Motor neuron (in vitro differentiated cells): ENCODE measurements around the gene EHMT2. TPM values are rescaled to one million over a fixed set of nuclear protein-coding genes. Genes with fewer than 3 reads are reported as not detected.
"Not testable (repeated sequence)": the region's sequence is repeated elsewhere in the genome, so short reads cannot be mapped to it uniquely, and the experiment has no call there.

ENCODE experiments used
- ATAC-seq, 8 experiments: fragments of 200-7000 bp; cut with Tn5 transposase; replicated peaks in 6 of 8; 2 replicates each; pipeline ENCODE4 v1.8.0; 2021; ENCODE audit warnings: mild to moderate bottlenecking in 8 of 8, moderate library complexity in 8 of 8
- H3K27ac ChIP-seq, 2 donors: fragments of 250-450 bp; sonication (Bioruptor Pico); 2 replicates each; pipeline ENCODE4 v1.9.0; 2021; ENCODE audit warnings: antibody characterized with exemption in 2 of 2, mild to moderate bottlenecking in 2 of 2, moderate library complexity in 1 of 2
- H3K4me1 ChIP-seq, 2 donors: fragments of 250-450 bp; sonication (Bioruptor Pico); replicated peaks in 1 of 2; 2 replicates each; pipeline ENCODE4 v1.6.1; 2021; ENCODE audit warnings: antibody characterized with exemption in 2 of 2, mild to moderate bottlenecking in 2 of 2, moderate library complexity in 1 of 2
- H3K4me3 ChIP-seq, 5 donors: fragments of 250-450 bp; sonication (Bioruptor Pico); 2 replicates each; pipeline ENCODE4 v1.9.0; 2021; ENCODE audit warnings: antibody characterized with exemption in 5 of 5, mild to moderate bottlenecking in 5 of 5, moderate library complexity in 4 of 5
- WGBS, 10 experiments: fragments of 450-650 bp; shearing (Covaris generic); methylation state at CpG; one replicate each; pipeline ENCODE4 v1.0.0; 2022; 5-methylcytosine and 5-hydroxymethylcytosine counted together
- in situ Hi-C, 9 experiments: fragments of 400-800 bp; cut with MboI; loops; one replicate each; pipeline ENCODE4 v1.15.0; 2021; ENCODE audit warnings: low sequenced_read_pairs in 9 of 9, low pct_unique_long_range_greater_than_20kb in 2 of 9; ENCODE audit not compliant: unreplicated experiment in 9 of 9
- total RNA-seq, 8 experiments: library from RNA; unstranded; fragments of 300-600 nt; gene quantifications; 2 replicates each; pipeline versions ENCODE4 v1.2.3 to v1.2.4, GENCODE V29; 2022

Gene EHMT2
- total RNA-seq, 8 experiments from 2014 or later: 19.9 to 112 (median 60.3) TPM

GRCh38 chr6:31908255-31908654, 10.8 kb upstream of the EHMT2 start:
- in situ Hi-C loops, H3K4me1 ChIP-seq, H3K27ac ChIP-seq, H3K4me3 ChIP-seq, ATAC-seq: not testable (repeated sequence)
- WGBS, 10 experiments: 80 to 100% (median 91%) methylated on average over 1 to 5 of the region's 5 CpGs; no CpG with 5 or more reads in 3 of the 10 experiments

- peak; percentile 7 to 69 (median 52) for ATAC-seq
- Histone ChIP-seq H3K4me3 (no peak overlapping the region), H3K27ac (no peak overlapping the region), H3K4me1 (peaks cover 4 to 5% of the 10 kb centered on the region in 2 donors)
- 21 to 86% (median 60%) methylated on average over 1 to 6 of the region's 7 CpGs; no CpG with 5 or more reads in 1 of the 10 experiments for whole genome bisulfite sequencing, 10 experiments
- in situ Hi-C loops: no loop called here
These were observed 9.8 kb upstream of the EHMT2 start for GRCh38 chr6:31907158-31907813.

DNA sequence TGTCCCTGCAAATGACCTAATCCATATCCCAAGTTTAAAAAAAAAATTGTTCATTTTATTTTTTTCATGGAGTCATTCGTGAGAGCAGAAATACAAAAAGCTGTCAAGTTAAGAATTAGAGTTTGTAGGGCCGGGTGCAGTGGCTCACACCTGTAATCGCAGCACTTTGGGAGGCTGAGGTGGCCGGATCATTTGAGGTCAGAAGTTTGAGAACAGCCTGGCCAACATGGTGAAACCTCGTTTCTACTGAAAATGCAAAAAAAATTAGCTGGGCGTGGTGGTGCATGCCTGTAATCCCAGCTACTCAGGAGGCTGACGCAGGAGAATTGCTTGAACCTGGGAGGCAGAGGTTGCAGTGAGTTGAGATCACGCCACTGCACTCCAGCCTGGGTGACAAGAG, 9.2 kb upstream of the EHMT2 start:
- in situ Hi-C loops, H3K4me1 ChIP-seq, H3K4me3 ChIP-seq, H3K27ac ChIP-seq: not testable (repeated sequence)
- 33 to 100% (median 74%) methylated on average over 2 to 7 of the region's 8 CpGs; no CpG with 5 or more reads in 1 of the 10 experiments for WGBS, 10 experiments
- ATAC-seq: peak in 1 of 8 experiments; percentile 2

- peaks cover 6 to 7% of the 10 kb centered on the region in 2 donors for H3K4me1 ChIP-seq
- in situ Hi-C loops: no loop called here
- WGBS, 10 experiments: 0 to 67% (median 33%) methylated on average over 1 to 4 of the region's 4 CpGs; no CpG with 5 or more reads in 1 of the 10 experiments
- no peak for ATAC-seq
- H3K4me3 ChIP-seq: no peak overlapping the region
- H3K27ac ChIP-seq: no peak overlapping the region
These were observed 8.6 kb upstream of the EHMT2 start for GRCh38 chr6:31906122-31906521.

- ATAC-seq: no peak
- peaks cover 12 to 15% of the 10 kb centered on the region in 2 donors for H3K4me1 ChIP-seq
- no peak overlapping the region for H3K4me3 ChIP-seq
- in situ Hi-C loops: no loop called here
- 80 to 100% (median 100%) methylated on average over 1 of the region's 1 CpG; no CpG with 5 or more reads in 6 of the 10 experiments for WGBS, 10 experiments
- H3K27ac ChIP-seq: no peak overlapping the region
These were observed 7.5 kb upstream of the EHMT2 start for GRCh38 chr6:31905041-31905440.

GRCh38 chr6:31903957-31904356, 6.5 kb upstream of the EHMT2 start:
- in situ Hi-C loops: no loop called here
- H3K4me3 ChIP-seq: no peak overlapping the region
- no peak for ATAC-seq
- no peak overlapping the region for H3K27ac ChIP-seq
- peaks cover 12 to 15% of the 10 kb centered on the region in 2 donors for H3K4me1 ChIP-seq
- WGBS, 10 experiments: 40 to 100% (median 89%) methylated on average over 1 to 3 of the region's 3 CpGs; no CpG with 5 or more reads in 1 of the 10 experiments

DNA sequence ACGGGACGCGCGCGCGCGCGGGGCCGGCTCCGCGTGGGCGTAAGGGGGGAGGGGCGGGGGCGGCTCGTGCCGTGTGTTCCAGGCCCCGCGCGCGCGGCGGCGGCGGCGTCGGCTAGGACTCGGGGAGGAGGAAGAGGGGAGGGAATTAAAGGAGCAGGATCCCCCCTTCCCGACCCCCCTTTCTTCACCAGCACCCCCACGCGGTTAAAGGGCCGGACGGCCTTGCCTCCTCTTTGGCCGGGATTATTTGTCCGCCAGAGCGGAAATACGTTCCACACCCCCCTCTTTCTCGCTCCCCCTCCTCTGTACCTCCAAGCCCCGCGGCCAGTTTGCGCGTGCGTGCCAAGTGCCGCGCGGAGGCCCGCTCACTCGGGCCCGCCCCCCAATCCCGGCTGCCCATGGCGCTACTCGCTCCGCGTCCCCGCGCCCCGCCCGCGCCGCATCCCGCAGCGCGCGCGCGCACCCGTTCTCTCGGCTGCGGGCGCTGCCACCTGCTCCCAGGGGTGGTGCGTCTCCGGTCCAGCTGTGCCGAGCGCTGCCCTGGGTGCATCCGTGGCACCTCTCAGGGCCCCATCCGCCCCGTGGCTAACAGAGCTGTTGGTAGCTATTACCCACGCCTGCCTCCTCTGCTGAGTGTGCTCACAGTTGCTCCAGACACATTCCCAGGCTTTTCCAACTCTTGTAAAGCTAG, 4.6 kb upstream of the EHMT2 start, which contains the start of gene ZBTB12:
Gene ZBTB12 (minus strand): TSS at position 134 of the 691 bp plus-strand sequence. CDS start 781 bp downstream, outside the sequence.
- H3K4me1 ChIP-seq: peaks cover 16 to 20% of the 10 kb centered on the region in 2 donors
- 0 to 7% (median 2%) methylated on average over 1 to 9 of the region's 77 CpGs; no CpG with 5 or more reads in 7 of the 10 experiments for WGBS, 10 experiments
- in situ Hi-C loops: no loop called here
- ATAC-seq: peak; percentile 57 to 84 (median 78)
- peak within 1 kb of the TSS; percentile 91 to 92 for H3K27ac ChIP-seq
- H3K4me3 ChIP-seq: peak within 1 kb of the TSS; percentile 52 to 63 (median 60)

DNA sequence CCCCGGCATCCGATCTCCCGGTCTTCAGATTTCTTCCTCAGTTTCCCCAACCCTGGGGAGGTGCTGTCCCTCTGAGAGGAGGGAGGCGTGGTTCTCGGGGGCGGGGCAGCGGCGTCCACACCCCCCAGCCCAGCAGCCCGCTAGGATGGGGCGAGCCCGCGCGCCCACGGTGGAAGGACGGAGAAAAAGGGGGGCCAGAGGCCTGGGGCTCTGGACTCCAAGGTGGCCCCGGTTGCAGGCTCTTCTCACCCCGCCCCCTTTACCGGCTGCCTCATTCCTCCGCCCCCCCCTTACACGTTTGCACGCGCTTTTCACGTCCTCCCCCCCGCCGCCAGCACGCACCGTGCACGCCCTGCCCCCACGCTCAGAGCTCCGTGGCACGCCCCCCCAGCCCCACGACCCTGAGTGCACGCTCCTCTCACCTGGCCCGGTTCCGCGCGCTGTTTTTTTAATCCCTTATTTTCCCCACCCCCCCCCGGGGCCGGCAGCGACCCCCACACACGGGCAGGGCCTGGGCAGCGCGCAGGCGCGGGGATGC, 4.0 kb upstream of the EHMT2 start:
- peak overlapping the region; percentile 91 to 92 for H3K27ac ChIP-seq
- peaks cover 18 to 21% of the 10 kb centered on the region in 2 donors for H3K4me1 ChIP-seq
- ATAC-seq: peak in 7 of 8 experiments; percentile 2 to 29 (median 11)
- in situ Hi-C loops: no loop called here
- peak overlapping the region; percentile 52 to 63 (median 60) for H3K4me3 ChIP-seq
- WGBS, 10 experiments: no CpG with 5 or more reads among the region's 45 CpGs

DNA sequence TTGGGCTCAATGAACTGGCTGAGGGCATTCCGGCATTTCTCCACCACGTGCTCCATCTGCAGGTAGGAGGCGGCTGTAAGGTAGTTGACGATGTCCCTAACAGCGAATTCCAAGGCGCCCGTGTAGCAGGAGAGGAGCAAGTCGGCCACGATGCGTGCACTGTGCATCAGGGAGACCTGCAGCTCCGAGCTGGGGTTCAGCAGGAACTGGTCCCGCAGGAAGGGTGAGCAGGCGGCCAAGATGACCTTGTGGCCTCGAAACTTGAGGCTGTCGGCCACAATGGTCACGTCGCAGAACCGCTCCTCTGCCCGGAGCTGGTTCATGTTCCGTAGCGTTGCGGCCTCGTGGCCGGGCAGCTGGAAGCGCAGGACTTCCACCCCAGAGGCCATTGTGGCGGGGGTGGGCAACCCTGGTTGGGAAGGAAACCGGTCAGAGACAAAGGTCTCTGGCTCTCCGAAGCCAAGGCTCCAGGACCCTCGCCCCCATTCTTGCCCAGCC, 3.5 kb upstream of the EHMT2 start:
- in situ Hi-C loops: no loop called here
- H3K4me1 ChIP-seq: peaks cover 22 to 26% of the 10 kb centered on the region in 2 donors
- WGBS, 10 experiments: 32 to 60% methylated on average over 1 to 5 of the region's 29 CpGs; no CpG with 5 or more reads in 8 of the 10 experiments
- H3K27ac ChIP-seq: peak overlapping the region; percentile 91 to 92
- H3K4me3 ChIP-seq: peak overlapping the region; percentile 52 to 63 (median 60)
- no peak for ATAC-seq

- WGBS, 10 experiments: 100% methylated on average over 1 of the region's 49 CpGs; no CpG with 5 or more reads in 9 of the 10 experiments
- no peak for ATAC-seq
- no peak overlapping the region for H3K27ac ChIP-seq
- H3K4me3 ChIP-seq: no peak overlapping the region
- in situ Hi-C loops: no loop called here
- H3K4me1 ChIP-seq: peaks cover 22 to 27% of the 10 kb centered on the region in 2 donors
These were observed 2.6 kb upstream of the EHMT2 start for GRCh38 chr6:31899882-31900722.

GRCh38 chr6:31899215-31899614, 1.7 kb upstream of the EHMT2 start:
- no peak for ATAC-seq
- H3K27ac ChIP-seq: no peak overlapping the region
- WGBS, 10 experiments: 83% methylated on average over 1 of the region's 5 CpGs; no CpG with 5 or more reads in 9 of the 10 experiments
- in situ Hi-C loops: no loop called here
- H3K4me1 ChIP-seq: peaks cover 22 to 27% of the 10 kb centered on the region in 2 donors
- H3K4me3 ChIP-seq: no peak overlapping the region

GRCh38 chr6:31898383-31899011, 999 bp upstream of the EHMT2 start:
- in situ Hi-C loops: no loop called here
- Histone ChIP-seq H3K4me1 (peaks cover 22 to 27% of the 10 kb centered on the region in 2 donors), H3K27ac (no peak overlapping the region), H3K4me3 (peak overlapping the region; percentile 67 to 87 (median 73))
- WGBS, 10 experiments: 0 to 28% (median 0%) methylated on average over 3 to 5 of the region's 8 CpGs; no CpG with 5 or more reads in 1 of the 10 experiments
- ATAC-seq: peak in 3 of 8 experiments; percentile 3 to 26 (median 11)
